Middle frontal gyrus (tissue), 1 donor: ENCODE data around the gene MEGF8.

Source experiments
- DNase-seq: peaks from one replicate; pipeline ENCODE4 v3.0.0-alpha.2; 2015; ENCODE audit warnings: low spot score; ENCODE audit errors: extremely low spot score

MEGF8 gene

DNA sequence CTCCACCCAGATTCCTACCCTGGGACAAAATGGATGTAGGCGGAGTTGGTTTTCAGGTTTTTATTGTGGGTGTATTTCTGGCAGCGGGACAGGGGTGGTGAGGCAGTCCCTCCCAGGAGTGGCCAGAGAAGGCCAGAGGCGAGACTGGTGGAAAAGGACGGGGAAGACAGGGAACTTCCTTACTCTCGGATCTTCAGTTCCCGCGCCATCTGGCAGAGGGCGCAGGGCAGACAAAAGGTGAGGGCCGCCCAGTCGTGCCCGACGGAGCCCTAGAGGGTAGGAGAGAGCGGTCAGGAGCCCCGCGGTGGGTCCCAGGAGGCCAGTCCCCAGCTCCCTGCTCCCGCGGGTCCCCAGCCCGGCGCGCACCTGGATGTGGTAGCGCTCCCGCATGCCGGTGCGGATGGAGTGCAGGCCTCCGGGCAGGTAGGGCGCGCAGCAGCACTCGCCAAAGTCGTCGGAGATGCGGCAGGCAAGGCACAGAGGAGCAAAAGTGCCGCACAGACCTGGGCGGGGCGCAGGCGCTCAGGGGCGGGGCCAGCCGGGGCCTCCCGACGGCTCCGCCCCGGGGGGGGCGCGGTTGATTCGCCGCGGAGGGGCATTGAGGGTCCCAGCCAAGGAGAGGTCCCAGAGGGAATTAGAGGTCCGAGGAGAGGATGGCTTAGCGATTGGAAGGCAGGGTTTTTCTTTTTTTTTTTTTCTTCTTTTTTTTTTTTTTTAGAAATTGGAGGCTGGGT lies 61.7 kb downstream of the MEGF8 start:
- no peak for DNase-seq

GRCh38 chr19:42388851-42389489 lies 63.5 kb downstream of the MEGF8 start:
- no peak for DNase-seq

GRCh38 chr19:42389899-42390298 lies 64.5 kb downstream of the MEGF8 start, which contains the start of gene CNFN:
Gene CNFN (minus strand): TSS chr19:42390297. CDS start chr19:42389037, 1,260 bp downstream.
- DNase-seq: no peak

- no peak for DNase-seq
Observed at GRCh38 chr19:42392165-42392564, 66.7 kb downstream of the MEGF8 start.

- DNase-seq: no peak
Observed at GRCh38 chr19:42394751-42395150, 69.3 kb downstream of the MEGF8 start.

GRCh38 chr19:42396381-42397262 lies 71.2 kb downstream of the MEGF8 start:
- peak; percentile 97 for DNase-seq

DNA sequence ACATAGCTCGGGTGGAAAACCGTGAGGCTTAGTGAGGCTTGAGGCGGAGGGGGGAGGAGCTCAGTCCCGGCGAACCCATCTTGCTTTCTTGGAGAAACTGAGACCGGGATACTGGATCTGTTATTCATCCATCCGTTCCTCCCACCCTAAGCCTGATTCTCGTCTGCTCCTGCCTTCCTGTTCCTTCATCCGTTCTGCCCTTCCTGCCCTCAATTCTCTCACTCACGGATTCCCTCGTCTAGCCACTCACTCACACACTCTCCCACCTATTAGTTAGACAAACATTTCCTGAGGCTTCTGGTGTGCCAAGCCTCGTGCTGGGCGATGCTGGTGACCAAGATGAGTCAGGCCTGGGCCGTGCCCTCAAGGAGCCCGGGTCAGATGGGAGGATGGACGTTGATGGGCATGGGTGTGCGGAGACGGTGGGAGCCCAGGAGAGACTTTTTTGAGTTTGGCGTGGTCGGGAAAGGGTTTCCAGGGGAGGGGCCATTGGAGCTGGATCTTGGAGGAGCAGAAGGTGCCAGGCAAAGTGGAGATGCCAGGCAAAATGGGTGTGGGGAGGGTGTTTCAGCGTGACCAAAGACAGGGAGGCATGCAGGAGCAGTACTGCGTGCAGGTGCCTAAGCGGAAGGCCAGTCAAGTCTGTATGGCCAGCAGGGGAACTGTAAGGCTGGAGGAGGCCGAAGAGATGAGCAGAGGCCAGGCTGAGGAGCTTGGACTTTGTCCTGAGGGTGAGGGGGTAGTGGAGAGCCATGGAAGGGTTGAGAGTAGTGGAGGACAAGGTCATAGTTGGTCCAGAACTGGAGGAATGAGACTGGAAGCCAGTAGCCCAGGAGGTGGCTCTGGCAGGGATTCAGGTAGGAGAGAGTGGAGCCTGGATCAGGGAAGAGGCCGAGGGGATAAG lies 72.1 kb downstream of the MEGF8 start:
- no peak for DNase-seq

DNA sequence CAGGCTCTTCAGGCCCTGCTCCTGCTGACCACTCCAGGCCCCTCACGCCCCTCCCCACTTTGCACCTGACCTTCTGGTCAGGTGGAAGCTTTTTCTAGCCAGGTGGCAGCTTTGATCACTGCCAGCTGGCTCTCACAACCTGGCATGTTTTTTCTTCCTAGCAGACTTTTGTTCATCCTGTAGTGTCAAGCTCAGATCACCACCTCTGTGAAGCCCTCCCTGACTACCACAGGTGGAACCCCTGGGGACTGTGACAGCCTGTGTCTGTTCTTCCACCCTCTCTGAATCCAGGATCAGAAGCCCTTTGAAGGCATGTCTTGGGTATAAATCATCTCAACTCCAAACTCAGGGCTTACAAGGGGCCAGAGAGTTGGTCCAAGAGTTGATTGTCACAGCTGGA lies 75.0 kb downstream of the MEGF8 start:
- no peak for DNase-seq

DNA sequence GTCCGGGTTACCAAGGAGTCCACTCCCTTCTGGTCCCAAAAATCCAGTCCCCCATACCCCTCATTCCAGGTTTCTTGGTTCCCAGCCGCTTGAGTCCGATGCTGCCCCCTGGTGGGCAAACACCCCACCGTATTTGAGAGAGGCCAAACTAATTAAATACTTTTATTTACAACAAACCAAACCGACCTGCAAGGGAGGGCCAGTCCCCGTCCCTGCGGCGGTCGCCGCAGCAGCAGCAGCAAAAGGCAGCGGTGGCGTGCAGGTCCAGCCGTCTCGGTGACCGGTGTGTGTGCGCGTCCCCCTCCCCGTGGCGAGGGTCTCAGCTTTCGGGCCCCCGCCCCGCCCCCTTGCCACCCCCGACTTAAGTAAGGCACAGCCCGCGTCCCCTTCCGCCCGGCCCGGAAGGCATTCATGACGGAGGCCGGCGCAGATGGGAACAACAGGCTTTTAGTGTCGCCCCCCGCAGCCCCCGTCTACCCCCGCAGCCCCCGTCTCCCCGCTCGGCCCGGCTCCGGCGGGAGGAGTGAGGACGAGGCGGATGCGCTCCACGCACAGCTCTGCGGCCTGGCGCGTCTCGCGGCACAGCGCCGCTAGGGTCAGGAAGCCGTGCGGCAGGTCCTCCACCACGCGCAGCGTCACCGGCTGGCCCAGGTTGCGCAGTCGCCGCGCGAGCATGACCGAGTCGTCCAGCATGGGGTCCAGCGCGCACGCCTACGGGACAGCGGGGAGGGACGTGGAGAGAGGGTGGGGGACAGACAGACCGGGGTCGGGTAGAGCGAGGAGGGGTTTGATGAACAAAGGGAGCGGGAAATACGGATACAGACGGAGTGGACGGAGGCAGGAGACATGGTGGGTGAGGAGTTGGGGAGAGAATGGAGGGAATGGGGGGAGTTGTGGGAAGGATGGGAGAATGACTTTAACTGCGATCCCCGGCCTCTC lies 76.2 kb downstream of the MEGF8 start:
- peak; percentile 52 for DNase-seq

- no peak for DNase-seq
Observed at GRCh38 chr19:42402376-42403116, 77.1 kb downstream of the MEGF8 start.

DNA sequence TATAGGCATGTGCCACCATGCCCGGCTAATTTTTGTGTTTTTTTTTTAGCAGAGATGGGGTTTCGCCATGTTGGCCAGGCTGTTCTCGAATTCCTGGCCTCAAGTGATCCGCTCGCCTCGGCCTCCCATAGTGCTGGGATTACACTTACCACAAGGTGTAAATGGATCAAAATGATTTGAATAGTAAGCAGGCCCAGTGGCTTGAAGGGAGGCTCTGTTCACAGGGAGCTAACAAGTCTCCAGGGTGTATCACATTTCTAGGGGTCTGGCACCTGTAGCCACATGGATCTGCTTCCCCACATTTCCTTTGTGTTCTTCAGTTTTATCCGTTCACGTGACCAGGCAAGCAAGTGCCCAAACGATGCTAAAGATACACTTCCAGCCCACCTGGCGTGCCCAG lies 78.2 kb downstream of the MEGF8 start:
- DNase-seq: no peak

GRCh38 chr19:42406111-42406510 lies 80.7 kb downstream of the MEGF8 start:
- no peak for DNase-seq

GRCh38 chr19:42407085-42407815 lies 81.8 kb downstream of the MEGF8 start:
- no peak for DNase-seq

- no peak for DNase-seq
Observed at GRCh38 chr19:42407816-42408175, 82.4 kb downstream of the MEGF8 start.

GRCh38 chr19:42409477-42409876 lies 84.0 kb downstream of the MEGF8 start:
- DNase-seq: no peak

- DNase-seq: no peak
Observed at GRCh38 chr19:42410371-42410770, 84.9 kb downstream of the MEGF8 start.

DNA sequence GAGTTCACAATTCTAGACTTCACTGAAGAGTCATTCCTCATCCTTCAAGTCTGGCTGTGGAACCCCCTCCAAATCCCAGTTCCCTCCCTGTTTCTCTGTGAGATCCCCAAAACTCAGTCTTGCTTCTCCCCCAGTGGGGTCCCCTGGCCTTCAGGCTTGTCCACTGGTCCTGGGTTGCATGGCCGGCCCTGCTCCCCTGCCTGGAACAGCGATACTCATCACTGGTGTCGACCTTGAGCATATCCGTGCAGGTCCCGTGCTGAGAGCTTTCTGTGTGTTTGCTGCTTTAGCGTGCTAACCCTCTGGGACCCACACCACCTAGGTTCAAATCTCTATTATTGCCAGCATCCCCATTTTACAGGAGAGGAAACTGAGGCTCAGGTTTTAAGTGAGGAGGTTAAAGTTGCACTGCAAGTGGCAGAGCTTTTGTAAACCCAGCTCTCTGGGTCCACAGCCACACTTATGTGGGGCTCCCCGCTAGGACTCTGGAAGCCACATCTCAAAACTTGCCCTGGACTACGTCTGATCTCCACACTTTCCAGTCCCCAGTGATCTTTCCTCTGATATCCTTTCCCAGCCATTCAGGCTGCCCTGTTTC lies 86.2 kb downstream of the MEGF8 start:
- DNase-seq: no peak

GRCh38 chr19:42412227-42412626 lies 86.8 kb downstream of the MEGF8 start:
- no peak for DNase-seq
